Measurements from ENCODE around the gene RAPGEF1. TPM values are rescaled to one million over a fixed set of nuclear protein-coding genes. Genes with fewer than 3 reads are reported as not detected.
A peak's percentile ranks its signal among the peaks of the same experiment; 100 is the strongest.

The RAPGEF1 gene
- total RNA-seq, 4 donors from 2014 or later, result 37.5 to 89.0 (median 62.8) TPM

DNA sequence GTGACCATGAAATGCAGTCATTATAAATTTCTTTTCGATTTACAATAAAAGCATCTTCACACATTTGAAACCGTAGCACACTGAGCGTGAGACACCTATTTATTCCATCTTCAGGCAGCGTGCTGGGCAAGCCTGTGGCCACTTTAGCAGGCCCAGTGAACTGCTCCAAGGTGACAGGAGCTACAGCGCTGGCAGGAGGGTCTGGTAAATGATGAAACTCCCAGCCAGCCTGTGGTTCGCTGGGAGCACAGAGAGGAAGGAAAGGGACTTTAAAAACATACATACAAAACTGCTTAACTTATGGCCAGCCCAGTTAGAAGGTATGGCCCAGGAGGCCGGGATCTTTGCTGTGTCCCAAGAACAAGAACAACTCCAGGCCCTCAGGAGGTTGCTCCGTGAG, 5.1 kb downstream of the RAPGEF1 start:
- ATAC-seq (ENCODE audit: low FRiP score) (no peak), DNase-seq (ENCODE audit: low spot score) (no peak)
- TF ChIP-seq, protein P1, sequence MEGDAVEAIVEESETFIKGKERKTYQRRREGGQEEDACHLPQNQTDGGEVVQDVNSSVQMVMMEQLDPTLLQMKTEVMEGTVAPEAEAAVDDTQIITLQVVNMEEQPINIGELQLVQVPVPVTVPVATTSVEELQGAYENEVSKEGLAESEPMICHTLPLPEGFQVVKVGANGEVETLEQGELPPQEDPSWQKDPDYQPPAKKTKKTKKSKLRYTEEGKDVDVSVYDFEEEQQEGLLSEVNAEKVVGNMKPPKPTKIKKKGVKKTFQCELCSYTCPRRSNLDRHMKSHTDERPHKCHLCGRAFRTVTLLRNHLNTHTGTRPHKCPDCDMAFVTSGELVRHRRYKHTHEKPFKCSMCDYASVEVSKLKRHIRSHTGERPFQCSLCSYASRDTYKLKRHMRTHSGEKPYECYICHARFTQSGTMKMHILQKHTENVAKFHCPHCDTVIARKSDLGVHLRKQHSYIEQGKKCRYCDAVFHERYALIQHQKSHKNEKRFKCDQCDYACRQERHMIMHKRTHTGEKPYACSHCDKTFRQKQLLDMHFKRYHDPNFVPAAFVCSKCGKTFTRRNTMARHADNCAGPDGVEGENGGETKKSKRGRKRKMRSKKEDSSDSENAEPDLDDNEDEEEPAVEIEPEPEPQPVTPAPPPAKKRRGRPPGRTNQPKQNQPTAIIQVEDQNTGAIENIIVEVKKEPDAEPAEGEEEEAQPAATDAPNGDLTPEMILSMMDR (IDR thresholded peaks at IDR 0.05), result no peak

DNA sequence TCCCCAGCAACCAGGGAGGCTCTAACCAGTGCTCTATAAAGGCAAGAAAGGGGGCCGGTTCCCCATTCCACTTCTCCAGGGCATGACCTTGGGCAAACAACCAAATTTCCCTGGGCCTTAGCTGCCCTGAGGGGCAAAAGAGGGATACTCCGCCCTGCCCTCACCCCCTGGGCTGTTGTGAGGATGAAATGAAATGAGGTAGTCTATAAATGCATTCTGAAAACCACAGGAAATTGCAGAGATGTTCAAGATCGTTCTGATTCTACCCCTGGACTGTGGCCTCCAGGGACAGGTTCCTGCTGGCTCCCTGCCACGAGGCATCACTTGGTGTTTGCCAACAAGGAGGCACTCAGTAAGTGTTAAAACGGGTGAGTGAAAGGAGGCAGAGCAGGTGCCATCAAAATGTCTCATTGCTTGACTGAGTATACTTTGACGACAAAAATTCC, 5.7 kb downstream of the RAPGEF1 start:
- TF ChIP-seq, protein P1 (IDR thresholded peaks at IDR 0.05), result no peak
- DNase-seq (ENCODE audit: low spot score) (no peak), ATAC-seq (ENCODE audit: low FRiP score) (no peak)

DNA sequence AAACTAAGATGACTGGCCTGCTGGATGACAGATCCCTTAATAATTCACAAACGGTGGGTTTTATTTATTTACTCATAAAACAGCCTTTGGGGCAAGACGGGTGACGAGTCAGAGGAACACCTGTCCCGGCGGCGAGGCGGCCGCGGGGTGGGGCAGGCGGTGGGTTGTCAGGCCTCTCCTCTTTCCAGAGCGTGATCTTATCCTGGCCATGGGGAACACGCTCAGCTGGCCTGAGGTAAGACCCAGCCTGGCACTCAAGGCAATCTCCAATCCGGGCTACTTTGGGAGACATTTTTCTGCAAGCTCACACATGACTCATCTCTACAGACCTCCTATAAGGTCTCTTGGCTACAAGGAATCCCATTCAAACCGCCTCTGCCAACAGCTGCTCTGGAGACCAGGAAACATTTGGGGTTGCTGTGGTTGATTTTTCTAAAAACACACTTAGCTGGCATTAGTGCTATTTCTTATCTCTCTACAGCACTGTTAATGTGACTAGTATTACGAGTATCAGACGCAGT, 6.3 kb downstream of the RAPGEF1 start:
- DNase-seq (ENCODE audit: low spot score), result no peak
- ATAC-seq (ENCODE audit: low FRiP score), result peak; percentile 85
- TF ChIP-seq, protein P1 (IDR thresholded peaks at IDR 0.05), result no peak

DNA sequence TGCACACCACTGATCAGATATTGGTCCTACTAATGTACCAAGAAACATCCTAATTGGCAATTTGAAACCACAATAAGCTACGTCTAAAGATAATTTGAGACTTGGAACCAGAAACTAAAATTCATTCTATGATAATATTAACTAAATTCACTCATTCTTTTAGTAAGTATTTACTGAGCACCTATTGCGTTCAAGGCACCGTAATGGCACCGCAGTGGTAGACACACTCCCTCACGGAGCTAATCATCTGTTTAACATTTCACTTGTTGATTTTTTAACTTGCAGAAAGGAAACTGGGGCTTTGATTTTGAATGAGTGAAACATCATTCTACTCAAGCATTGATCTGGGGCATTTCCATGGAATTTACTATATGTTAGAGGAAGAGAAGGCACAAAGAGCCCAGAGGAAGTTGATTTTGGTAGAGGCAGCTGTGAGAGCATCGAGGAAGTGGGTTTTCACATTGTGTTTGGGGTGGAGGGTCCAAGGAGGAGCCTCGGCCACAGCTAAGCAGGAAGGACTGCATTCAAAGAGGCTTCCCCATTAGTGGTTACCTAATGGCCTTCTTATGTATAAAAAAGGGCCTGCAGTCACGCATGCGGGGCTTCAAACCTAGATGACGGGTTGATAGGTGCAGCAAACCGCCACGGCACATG, 7.1 kb downstream of the RAPGEF1 start:
- TF ChIP-seq, protein P1 (IDR thresholded peaks at IDR 0.05), result no peak
- ATAC-seq (ENCODE audit: low FRiP score) (no peak), DNase-seq (ENCODE audit: low spot score) (no peak)

DNA sequence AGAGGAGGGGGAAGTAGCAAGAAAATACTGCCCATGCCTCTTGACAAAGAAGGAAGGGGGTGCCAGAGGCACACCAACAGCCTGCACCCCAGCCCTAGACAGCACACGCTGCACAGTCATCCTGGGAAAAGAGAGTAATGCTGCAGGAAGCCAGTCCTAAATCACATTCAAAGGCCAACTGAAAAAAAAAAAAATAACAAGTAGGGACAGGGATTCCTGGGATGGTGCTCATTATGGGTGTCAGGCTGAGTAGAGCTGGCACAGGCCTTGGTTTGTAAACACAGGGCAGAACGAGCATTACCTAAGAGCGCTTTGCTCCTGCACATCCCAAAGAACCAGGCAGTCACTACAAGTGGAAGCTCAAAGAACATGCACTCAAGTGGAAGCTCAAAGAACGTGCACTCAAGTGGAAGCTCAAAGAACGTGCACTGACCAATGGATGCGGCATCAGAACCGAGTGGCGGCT, 7.8 kb downstream of the RAPGEF1 start:
- DNase-seq (ENCODE audit: low spot score), result no peak
- ATAC-seq (ENCODE audit: low FRiP score), result no peak
- TF ChIP-seq, protein P1 (IDR thresholded peaks at IDR 0.05), result no peak

DNA sequence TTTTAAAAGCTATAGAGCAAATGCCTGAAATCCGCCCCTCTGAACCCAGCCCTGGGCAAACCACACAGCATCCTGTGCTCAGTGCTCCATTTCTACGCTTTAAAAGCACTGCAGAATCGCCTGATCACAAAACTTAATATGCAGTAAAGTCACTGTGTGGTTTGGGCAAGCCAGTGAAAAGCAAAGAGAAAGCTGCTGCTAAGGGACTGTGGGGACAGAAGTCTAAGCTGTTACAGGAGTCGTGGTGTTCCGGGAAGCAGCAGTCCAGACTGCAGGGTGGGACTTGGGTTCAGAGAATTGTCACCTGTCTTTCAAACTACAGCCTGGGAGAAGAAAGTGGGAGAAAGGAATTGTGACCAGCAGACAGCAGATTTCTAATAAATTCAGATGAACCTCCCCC, 8.2 kb downstream of the RAPGEF1 start:
- DNase-seq (ENCODE audit: low spot score) (no peak), ATAC-seq (ENCODE audit: low FRiP score) (no peak)
- TF ChIP-seq, protein P1 (IDR thresholded peaks at IDR 0.05), result no peak

DNA sequence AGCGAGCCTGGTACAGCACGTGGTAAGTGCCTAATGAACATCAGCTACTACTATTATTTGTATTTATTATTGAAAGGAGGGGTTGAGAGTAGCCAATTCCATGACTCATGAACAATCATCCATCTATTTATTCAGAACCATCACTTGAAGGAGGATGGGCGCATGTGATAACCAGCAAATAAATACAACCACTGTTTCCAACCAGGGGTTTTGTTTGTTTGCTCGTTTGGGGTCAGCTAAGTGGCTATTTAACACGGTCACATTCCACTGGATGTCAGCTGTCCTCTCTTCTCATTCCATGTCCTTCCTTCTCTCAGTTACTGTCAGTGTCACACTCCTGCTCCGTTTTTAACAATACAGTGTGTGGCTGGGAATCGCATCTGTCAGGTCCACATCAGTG, 8.6 kb downstream of the RAPGEF1 start:
- ATAC-seq (ENCODE audit: low FRiP score) (no peak), DNase-seq (ENCODE audit: low spot score) (no peak)
- TF ChIP-seq, protein P1 (IDR thresholded peaks at IDR 0.05), result no peak
